Endothelial cell of hepatic sinusoid (primary cell): ENCODE measurements around the gene KCND3.

Source experiments
- in situ Hi-C: cut with HindIII; loops from 2 replicates; pipeline ENCODE4 v1.10.0; 2017; ENCODE audit warnings: low sequenced_read_pairs

KCND3 gene

DNA sequence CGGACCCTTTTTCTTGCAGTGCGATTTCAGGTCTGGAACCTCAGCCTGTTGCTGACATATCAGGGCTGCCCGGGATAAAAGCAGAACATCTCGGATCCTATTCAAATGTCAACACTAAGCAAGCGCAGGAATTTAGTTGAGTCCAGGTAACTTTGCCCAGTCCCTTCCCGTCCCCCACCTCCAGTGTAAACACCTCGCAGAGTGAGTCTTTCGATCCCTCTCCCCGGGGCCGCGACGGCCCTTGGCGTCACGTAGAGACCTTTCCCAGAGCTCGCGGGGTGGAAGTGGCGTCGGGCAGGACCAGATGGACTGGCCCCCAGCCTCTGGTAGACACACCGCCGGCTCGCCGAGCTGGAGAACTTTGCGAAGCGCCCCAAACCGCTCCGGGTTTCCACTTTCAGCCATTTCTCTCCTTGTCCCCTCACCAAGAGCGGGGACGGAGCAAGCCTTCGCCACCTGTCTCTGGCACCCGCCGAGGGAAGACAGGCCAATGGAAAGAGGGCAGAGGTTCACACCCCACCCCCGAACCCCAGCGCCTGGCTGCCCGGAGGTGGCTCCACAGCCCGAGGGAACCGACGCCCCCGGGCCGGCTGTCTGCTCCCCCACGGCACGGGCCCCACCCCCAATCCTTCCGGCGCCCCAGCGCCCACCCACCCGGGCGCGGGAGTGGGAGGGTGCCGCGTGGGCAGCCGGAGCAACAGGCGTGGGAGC lies 570 bp downstream of the KCND3 start:
- in situ Hi-C loops = no loop called here

DNA sequence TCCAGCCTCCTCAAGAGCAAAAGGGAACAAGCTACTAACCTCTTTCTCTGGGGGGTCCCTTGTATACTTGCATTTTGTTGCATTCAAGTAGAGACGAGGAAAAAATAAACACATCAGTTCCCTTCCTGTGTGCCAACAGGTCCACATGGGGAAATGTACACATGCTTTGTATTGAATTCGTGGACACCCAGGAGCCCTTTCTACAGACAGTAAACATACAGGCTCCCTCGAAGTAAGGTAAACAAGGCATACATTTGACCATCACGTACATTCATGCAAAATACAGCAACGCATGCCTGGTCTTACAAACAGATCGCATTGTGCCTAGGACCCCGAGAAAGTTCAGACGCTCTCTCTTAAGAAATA lies 1.1 kb downstream of the KCND3 start:
- in situ Hi-C loops = no loop called here

DNA sequence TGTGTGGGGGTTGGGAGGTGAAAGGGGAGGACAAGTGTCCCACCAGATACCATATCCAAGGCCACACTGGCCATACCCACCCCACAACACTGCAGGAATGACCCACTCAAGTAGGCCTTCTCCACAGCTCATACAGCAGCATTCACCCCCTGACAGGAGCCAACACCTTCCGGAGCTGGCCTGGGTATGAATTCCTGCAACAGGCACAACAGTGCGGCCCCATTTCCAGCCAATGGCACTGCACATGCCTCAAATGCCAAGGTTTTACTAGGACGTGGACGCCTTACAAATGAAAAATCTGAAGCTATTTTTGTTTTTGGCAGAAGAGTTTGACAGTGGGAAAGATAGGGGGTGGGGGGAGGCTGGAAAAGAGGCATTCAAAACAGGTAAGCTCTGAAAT lies 2.0 kb downstream of the KCND3 start:
- in situ Hi-C loops = no loop called here

GRCh38 chr1:111983500-111983899 lies 6.0 kb downstream of the KCND3 start:
- in situ Hi-C loops = no loop called here

GRCh38 chr1:111982428-111982827 lies 7.0 kb downstream of the KCND3 start:
- in situ Hi-C loops = no loop called here

DNA sequence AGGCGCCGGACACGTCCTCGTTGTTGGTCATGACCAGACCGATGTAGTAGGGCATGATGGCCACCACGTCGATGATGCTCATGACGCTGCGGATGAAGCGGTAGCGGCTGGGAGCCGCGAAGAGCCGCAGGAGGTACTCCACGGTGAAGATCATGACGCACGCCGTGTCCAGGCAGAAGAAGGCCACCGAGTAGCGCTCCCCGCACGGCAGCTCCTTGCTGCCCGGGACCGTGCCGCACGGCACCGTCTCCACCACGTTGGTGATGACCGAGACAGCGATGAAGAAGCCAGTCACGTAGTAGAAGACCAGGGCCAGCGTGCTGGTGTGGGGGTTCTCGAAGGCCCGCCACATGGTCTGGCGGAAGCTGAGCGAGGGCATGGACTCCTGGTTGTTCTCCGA lies 7.6 kb downstream of the KCND3 start:
- in situ Hi-C loops = no loop called here

GRCh38 chr1:111981090-111981489 lies 8.4 kb downstream of the KCND3 start:
- in situ Hi-C loops = no loop called here

- in situ Hi-C loops = no loop called here
These were observed 8.8 kb downstream of the KCND3 start for GRCh38 chr1:111980686-111981085.

- in situ Hi-C loops = no loop called here
These were observed 10.8 kb downstream of the KCND3 start for GRCh38 chr1:111978695-111979094.

- in situ Hi-C loops = no loop called here
These were observed 12.1 kb downstream of the KCND3 start for GRCh38 chr1:111977378-111977777.

- in situ Hi-C loops = no loop called here
These were observed 12.6 kb downstream of the KCND3 start for GRCh38 chr1:111976842-111977241.

GRCh38 chr1:111976332-111976731 lies 13.1 kb downstream of the KCND3 start:
- in situ Hi-C loops = no loop called here

DNA sequence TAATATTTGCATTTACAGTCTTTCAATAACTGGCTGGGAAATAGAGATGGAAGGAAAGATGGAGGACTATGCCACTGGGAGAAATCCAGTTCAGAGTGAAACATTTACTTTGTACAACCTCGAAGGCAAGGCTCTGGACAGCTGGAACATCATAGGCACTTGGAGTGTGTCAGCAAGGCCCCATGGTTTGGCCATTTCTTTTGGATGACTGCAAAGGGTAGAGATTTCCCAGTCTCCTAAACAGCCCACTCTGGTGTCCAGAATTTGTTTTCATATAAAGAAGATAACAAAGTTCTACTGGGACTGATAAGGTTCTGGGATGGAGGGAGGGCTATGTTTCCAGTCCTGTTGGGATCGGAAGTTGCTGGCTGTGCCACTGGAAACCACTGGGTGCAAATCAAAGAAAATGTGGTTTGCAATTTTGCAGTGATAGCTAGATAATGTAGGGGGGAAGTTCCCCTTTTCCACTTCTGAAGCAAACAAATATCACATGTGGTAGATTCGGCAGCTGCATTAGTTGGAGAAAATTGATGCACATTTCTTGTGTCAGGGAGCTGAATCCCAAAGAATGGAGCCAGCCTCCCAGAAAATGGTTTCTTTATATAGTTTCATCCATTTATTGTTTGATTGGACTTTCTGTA lies 16.2 kb downstream of the KCND3 start:
- in situ Hi-C loops = loop anchor here (5.0 kb wide), 1 partner anchor 74 kb away; no protein-coding TSS in a partner anchor

- in situ Hi-C loops = loop anchor here (5.0 kb wide), 1 partner anchor 76 kb away; no protein-coding TSS in a partner anchor
These were observed 18.1 kb downstream of the KCND3 start for GRCh38 chr1:111971396-111971795.

DNA sequence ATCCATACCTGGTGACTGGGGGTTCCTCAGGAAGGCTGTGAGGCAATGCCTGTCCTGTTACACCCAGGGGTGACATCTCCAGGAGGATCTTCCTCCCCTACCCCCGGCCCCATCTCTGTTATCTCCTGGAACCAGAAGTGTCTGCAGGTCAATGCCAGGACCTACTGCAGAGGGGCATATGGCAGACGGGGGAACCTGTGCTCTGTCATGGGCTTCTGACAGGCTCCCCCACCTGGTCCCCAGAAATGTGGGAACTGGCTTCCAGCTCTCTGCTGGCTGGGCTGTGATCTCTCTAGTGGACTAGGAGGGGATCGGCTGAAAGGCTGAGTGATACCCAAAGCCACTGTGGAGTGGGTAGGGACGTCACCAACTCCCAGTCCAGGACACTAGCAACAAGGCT lies 21.0 kb downstream of the KCND3 start:
- in situ Hi-C loops = no loop called here

DNA sequence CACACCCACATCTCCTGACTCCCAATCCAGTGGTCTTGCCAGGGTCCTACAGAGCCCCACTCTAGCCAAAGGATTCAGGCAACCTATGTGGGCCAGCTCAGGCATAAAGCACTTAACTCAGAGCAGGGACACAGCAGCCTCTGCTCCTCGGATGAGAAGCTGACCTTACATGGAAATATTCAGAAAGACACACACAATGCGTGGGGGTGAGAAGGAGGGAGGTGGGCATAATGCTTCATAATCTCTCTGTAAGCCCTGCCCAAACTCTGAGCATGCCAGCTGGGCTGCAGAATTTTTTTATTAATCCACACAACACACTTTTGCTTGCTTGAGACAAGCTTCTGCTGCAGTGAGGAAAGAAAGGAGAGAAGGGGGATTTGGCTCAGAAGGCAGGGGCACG lies 21.6 kb downstream of the KCND3 start:
- in situ Hi-C loops = no loop called here

GRCh38 chr1:111967067-111967690 lies 22.3 kb downstream of the KCND3 start:
- in situ Hi-C loops = no loop called here

DNA sequence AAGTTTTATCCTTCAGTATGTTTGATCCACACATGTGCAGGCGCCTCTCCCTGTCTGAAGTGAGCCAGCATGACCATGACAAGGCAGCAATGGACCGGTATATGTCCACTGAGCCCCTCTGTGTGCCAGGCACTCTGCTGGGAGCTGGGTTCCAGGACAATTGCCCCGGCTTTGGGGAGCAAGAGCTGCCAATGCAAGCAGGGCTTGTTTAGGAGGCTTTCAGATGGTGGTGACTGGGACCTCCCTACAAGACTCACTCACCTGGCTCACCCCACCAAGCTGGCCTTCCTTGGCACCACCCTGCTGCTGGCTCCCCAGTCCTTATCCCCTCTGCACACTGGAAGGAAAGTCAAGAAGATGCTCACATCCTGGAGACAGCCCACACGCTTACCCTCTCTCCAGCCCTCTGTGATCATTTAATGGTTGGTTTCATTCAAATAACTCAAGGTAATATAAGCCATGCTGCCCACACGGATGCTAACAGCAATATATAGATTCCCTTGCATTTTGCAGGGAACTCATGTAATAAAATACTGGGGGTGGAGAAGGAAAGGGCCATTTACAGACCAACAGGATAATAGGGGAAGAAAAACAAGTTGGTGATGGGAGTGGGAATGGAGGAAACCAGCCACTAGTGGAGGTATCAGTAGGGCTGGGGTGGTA lies 23.6 kb downstream of the KCND3 start:
- in situ Hi-C loops = no loop called here

DNA sequence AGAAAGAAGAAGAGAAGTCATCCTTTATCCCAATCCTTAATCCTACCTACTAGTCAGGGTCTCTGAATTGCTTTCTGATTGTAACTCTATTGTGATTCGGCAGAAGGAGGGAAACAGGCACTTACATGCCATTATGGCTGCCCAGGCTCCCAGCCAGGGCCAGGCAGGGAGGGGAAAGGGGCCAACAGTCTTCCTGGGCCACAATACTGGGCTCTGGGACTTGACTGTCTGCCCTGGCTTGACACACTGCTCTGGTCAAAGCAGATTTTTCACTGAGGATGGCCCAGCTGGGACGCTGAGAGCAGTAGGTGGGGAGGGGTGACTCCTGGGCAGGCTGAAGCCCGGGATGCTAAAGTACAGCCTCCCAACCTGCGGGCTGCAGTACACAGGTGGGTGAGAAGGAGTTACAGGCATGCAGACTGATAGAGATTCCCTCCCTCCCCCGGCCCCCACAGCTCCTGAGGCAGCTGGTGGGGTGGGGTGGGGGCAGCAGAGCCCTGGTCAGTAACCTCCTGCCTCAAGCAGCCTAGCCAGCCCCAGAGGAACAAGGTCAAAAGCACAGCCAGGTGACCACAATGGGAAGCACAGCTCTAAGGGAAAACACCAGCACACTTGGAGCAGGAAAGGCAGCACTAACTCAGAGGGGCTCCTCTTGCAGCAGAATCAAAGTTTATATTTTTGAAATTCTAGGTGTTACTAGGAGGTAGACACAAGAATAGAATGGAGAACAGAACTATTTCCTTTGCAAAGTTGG lies 25.3 kb downstream of the KCND3 start:
- in situ Hi-C loops = no loop called here

GRCh38 chr1:111961773-111962565 lies 27.5 kb downstream of the KCND3 start:
- in situ Hi-C loops = no loop called here
